AG04449 (cell line): ENCODE results near the gene NME7.

Experiments
- CTCF ChIA-PET: fragments of 350-600 bp; formaldehyde crosslinking; extraction: SDS; loops from one replicate; lab custom pipeline; 2021; ENCODE audit warnings: antibody characterized with exemption; lab: Yijun Ruan, JAX
- POLR2A ChIA-PET: fragments of 400-600, 350-600 bp; formaldehyde crosslinking; extraction: SDS; loops from one replicate; lab custom pipeline; 2020; ENCODE audit warnings: antibody characterized with exemption, inconsistent platforms; lab: Yijun Ruan, JAX
- DNase-seq: peaks from one replicate; pipeline ENCODE4 v3.0.0-alpha.2; 2010; ENCODE audit warnings: low read depth, low spot score
- H3K4me3 ChIP-seq: 2 replicates; pipeline ENCODE4 v1.5.1; 2011; ENCODE audit warnings: low read depth, mild to moderate bottlenecking, control low read depth, low read length
- TF ChIP-seq, protein P1 (sequence below): IDR thresholded peaks from one replicate; pipeline ENCODE4 v1.5.1; 2011; ENCODE audit warnings: mild to moderate bottlenecking, moderate library complexity, low read length, control low read depth, inconsistent platforms; ENCODE audit not compliant: insufficient read depth; ENCODE audit errors: missing control alignments

The NME7 gene

DNA sequence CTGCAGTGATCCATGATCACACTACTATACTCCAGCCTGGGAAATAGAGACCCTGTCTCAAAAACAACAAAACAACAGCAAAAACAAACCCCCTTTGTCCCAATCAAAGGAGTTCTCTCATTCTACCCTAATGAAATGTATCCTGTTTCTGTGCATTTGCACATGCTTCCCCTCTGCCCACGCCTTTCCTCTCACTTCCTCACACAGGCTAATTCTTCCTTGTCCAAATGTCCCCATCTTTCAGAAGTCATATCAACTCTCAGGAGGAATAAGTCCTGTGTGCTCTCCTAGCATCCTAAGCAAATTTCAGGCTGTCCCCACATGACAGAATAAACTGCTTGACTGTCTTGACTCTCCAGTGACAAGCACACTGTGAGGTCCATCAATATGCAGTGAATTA is 269.2 kb downstream of the NME7 start:
- CTCF ChIA-PET = interaction anchor here (1.0 kb wide), 1 partner anchor 12 kb away, joined by 3 read pairs; no protein-coding TSS in a partner anchor
- DNase-seq = no peak
- TF ChIP-seq, protein P1, sequence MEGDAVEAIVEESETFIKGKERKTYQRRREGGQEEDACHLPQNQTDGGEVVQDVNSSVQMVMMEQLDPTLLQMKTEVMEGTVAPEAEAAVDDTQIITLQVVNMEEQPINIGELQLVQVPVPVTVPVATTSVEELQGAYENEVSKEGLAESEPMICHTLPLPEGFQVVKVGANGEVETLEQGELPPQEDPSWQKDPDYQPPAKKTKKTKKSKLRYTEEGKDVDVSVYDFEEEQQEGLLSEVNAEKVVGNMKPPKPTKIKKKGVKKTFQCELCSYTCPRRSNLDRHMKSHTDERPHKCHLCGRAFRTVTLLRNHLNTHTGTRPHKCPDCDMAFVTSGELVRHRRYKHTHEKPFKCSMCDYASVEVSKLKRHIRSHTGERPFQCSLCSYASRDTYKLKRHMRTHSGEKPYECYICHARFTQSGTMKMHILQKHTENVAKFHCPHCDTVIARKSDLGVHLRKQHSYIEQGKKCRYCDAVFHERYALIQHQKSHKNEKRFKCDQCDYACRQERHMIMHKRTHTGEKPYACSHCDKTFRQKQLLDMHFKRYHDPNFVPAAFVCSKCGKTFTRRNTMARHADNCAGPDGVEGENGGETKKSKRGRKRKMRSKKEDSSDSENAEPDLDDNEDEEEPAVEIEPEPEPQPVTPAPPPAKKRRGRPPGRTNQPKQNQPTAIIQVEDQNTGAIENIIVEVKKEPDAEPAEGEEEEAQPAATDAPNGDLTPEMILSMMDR = no peak
- POLR2A ChIA-PET = no interaction called here
- no peak overlapping the region for H3K4me3 ChIP-seq

DNA sequence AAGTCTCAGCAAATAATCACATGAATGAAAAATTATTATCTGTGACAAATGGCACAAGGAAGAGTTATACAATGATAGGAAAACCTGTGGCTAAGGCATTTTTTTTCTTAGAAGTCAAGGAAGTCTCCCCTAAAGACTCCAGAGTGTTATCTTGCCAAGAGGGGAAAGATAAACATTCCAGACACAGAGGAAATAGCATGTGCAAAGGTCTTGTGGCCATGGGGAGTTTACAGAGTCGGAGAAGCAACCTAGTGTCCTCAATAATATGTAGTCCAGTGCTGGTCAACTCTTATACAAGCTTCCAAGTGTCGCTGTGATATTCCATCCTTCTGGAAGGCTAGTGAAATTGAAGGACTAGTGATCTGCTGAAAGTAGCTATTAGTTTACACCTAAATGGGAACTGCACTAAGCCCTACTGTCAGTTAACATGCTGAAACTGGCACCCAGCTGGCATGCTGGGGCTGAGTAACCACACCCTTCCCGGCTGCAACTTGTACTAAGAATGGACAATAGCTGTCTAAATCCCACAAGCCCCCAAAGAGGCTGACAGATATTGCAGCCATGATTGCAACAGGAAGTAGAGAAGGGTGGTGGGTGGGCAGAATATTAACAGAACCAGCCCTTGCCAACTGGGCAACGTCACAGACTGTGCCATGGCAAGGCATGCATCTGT is 272.6 kb downstream of the NME7 start:
- H3K4me3 ChIP-seq = no peak overlapping the region
- POLR2A ChIA-PET = no interaction called here
- TF ChIP-seq, protein P1 = no peak
- DNase-seq = no peak
- CTCF ChIA-PET = interaction anchor here (1.8 kb wide), 1 partner anchor 9 kb away, joined by 3 read pairs; no protein-coding TSS in a partner anchor

DNA sequence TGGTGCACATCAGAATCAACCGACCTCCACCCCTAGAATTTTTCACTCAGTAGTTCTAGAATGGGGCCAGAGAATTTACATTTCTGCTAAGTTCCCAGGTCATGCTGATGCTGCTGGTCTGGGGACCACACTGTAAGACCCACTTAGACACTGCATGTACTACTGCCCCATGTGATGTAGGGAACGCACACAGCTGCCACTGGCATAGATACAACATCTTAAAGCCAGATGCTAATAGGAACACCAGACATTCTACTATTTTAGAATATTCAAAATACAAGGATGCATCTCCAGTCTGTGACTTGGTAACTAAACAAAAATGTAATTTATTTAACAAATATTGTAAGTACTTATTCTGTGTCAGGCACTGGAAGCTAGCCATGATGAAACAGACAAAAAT is 275.2 kb downstream of the NME7 start:
- DNase-seq = no peak
- H3K4me3 ChIP-seq = no peak overlapping the region
- ChIA-PET POLR2A (no interaction called here), CTCF (no interaction called here)
- TF ChIP-seq, protein P1 = no peak

DNA sequence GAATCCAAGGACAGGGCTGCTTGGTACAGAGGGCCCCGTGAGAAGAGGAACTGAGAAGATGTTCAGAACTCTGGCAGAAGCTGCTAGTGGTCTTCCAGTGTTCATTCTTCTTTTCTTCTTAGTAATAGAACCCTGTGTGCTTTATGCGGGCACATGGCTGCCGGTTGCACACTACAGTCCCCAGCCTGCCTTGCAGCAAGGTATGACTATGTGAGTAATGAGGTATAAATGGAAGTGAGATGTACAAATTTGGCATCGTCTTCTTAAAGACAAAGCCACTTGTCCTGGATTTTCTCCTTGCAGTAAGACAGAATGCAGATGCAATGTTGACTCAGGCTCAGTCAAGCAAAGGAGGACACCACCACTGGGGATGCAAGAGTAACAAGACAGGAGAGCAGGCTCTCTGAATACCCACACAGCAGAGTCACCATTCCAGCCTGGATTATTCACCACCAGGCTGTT is 276.1 kb downstream of the NME7 start:
- TF ChIP-seq, protein P1 = no peak
- ChIA-PET POLR2A (no interaction called here), CTCF (interaction anchor here (1.5 kb wide), 1 partner anchor 257 kb away, joined by 3 read pairs; no protein-coding TSS in a partner anchor)
- peak; percentile 26 for DNase-seq
- no peak overlapping the region for H3K4me3 ChIP-seq

DNA sequence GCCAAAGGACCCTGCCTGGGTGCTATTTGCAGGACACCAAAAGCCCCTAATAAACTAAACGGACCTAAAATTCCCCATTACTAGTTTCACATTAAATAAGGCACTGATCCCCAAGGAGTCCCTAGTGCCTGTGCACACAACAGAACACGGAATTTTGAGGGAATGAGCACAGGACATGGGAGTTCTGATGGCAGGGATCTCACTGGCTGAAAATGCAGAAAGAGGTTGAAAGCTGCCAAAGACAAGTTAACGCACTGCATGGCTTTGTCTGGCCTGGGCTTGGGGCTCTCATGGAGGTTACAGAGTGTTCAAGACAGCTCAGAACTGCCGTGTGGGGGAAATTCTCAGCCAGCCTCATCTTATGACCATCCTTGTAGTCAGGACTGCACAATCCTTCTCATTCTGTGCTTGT is 276.7 kb downstream of the NME7 start:
- ChIA-PET CTCF (interaction anchor here (1.5 kb wide), 1 partner anchor 257 kb away, joined by 3 read pairs; no protein-coding TSS in a partner anchor), POLR2A (no interaction called here)
- DNase-seq = no peak
- H3K4me3 ChIP-seq = no peak overlapping the region
- TF ChIP-seq, protein P1 = no peak

DNA sequence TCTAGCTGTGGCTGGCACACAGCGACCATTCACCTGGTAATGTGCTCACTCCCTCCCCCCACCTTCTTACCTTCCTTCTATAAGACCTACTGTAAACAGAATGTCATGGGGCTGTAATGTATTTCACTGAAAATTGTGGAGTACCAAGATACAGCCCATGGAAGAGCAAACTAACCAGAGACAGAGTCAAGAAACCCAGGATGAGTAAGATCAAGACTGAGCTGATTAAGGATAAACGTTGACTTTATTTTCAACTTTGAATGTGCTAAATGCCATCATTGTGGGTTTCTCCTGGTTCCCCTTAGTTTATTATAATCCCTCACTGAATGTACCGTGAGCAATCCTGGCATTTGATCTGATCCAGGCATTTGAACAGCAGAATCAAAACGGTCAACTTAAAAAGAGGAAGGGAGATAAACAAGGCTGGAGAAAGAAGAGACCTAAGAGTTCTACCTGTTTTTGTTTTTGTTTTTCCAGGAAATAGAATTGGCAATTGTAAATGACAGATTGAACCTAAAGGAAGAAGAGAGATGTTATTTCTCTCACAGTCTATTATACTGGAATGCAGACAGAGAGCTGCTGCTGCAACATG is 277.2 kb downstream of the NME7 start:
- CTCF ChIA-PET = interaction anchor here (1.5 kb wide), 1 partner anchor 258 kb away, joined by 3 read pairs; no protein-coding TSS in a partner anchor

More for the DNA sequence above, 277.2 kb downstream of the NME7 start:
- DNase-seq = no peak
- TF ChIP-seq, protein P1 = no peak
- POLR2A ChIA-PET = no interaction called here
- no peak overlapping the region for H3K4me3 ChIP-seq
